Tibial artery (tissue), 4 donors: ENCODE measurements around the gene ARMC8.
A peak's percentile ranks its signal among the peaks of the same experiment; 100 is the strongest.

Experiments used
- DNase-seq, 2 donors: peaks; one replicate each; pipeline ENCODE4 v3.0.0-alpha.2; 2019
- H3K27ac ChIP-seq, 2 donors: fragments of 200-600 bp; sonication (generic) in 1 of 2; 1 replicate in 1 of 2; 2 replicates in 1 of 2; pipeline ENCODE4 v1.5.1; 2018 to 2019; ENCODE audit warnings: mild to moderate bottlenecking in 1 of 2
- H3K27me3 ChIP-seq, 2 donors: fragments of 200-600 bp; sonication (generic) in 1 of 2; one replicate each; pipeline versions ENCODE4 v1.5.1 to v1.6.0; 2016 to 2019
- H3K36me3 ChIP-seq, 3 donors: fragments of 200-600 bp; sonication (generic) in 2 of 3; one replicate each; pipeline ENCODE4 v1.5.1; 2016 to 2019; ENCODE audit warnings: mild to moderate bottlenecking in 2 of 3
- H3K4me1 ChIP-seq, 4 donors: fragments of 200-600 bp; sonication (generic) in 2 of 4; 1 replicate in 3 of 4; 2 replicates in 1 of 4; pipeline ENCODE4 v1.5.1; 2016 to 2019
- H3K4me3 ChIP-seq, 2 donors: fragments of 200-600 bp; sonication (generic) in 1 of 2; 1 replicate in 1 of 2; 2 replicates in 1 of 2; pipeline ENCODE4 v1.5.1; 2018 to 2019; ENCODE audit warnings: mild to moderate bottlenecking in 2 of 2
- H3K9me3 ChIP-seq, 3 donors: fragments of 200-600 bp; sonication (generic) in 1 of 3; one replicate each; pipeline ENCODE4 v1.5.1; 2016 to 2019
- CTCF ChIP-seq, 2 experiments: fragments of 200-600 bp in 1 of 2; fragments of 450-650 bp in 1 of 2; IDR thresholded peaks; one replicate each; pipeline ENCODE4 v1.5.1; 2017 to 2019; ENCODE audit warnings: antibody characterized with exemption in 2 of 2, mild to moderate bottlenecking in 1 of 2, moderate library complexity in 1 of 2
- intact Hi-C: fragments of 100-400 bp; cut with DNase I; formaldehyde crosslinking; loops from one replicate; pipeline ENCODE4 v1.15.0; 2023; ENCODE audit warnings: low total_unique reads

The ARMC8 gene

GRCh38 chr3:138332472-138333073 is 145.5 kb downstream of the ARMC8 start:
- no peak overlapping the region for H3K4me3 ChIP-seq
- H3K4me1 ChIP-seq = peaks cover 0 to 18% (median 5%) of the 10 kb centered on the region in 4 donors
- intact Hi-C loops = loop anchor here (5.0 kb wide), 1 partner anchor 85 kb away; no protein-coding TSS in a partner anchor
- no peak overlapping the region for H3K27ac ChIP-seq
- no peaks in the 10 kb centered on the region for H3K9me3 ChIP-seq
- H3K27me3 ChIP-seq = no peaks in the 10 kb centered on the region
- TF ChIP-seq CTCF (IDR thresholded peaks at IDR 0.05) = peak; percentile 57 to 71
- DNase-seq = no peak
- no peaks in the 10 kb centered on the region for H3K36me3 ChIP-seq

GRCh38 chr3:138334608-138335007 is 147.5 kb downstream of the ARMC8 start:
- no peak overlapping the region for H3K4me3 ChIP-seq
- H3K27ac ChIP-seq = no peak overlapping the region
- H3K27me3 ChIP-seq = no peaks in the 10 kb centered on the region
- DNase-seq = no peak
- no peak for TF ChIP-seq CTCF (IDR thresholded peaks at IDR 0.05)
- H3K9me3 ChIP-seq = no peaks in the 10 kb centered on the region
- no peaks in the 10 kb centered on the region for H3K36me3 ChIP-seq
- peaks cover 0 to 9% (median 2%) of the 10 kb centered on the region in 4 donors for H3K4me1 ChIP-seq
- intact Hi-C loops = loop anchor here (5.0 kb wide), 1 partner anchor 83 kb away; no protein-coding TSS in a partner anchor

GRCh38 chr3:138336454-138336999 is 149.4 kb downstream of the ARMC8 start:
- no peaks in the 10 kb centered on the region for H3K9me3 ChIP-seq
- H3K27ac ChIP-seq = no peak overlapping the region
- H3K4me3 ChIP-seq = no peak overlapping the region
- DNase-seq = no peak
- H3K4me1 ChIP-seq = peaks cover 0 to 9% (median 0%) of the 10 kb centered on the region in 4 donors
- intact Hi-C loops = no loop called here
- TF ChIP-seq CTCF (IDR thresholded peaks at IDR 0.05) = no peak
- H3K36me3 ChIP-seq = no peaks in the 10 kb centered on the region
- H3K27me3 ChIP-seq = no peaks in the 10 kb centered on the region

- intact Hi-C loops = no loop called here
- DNase-seq = no peak
- Histone ChIP-seq H3K27ac (no peak overlapping the region), H3K4me1 (peaks cover 0 to 9% (median 0%) of the 10 kb centered on the region in 4 donors), H3K36me3 (no peaks in the 10 kb centered on the region), H3K4me3 (no peak overlapping the region), H3K9me3 (no peaks in the 10 kb centered on the region), H3K27me3 (no peaks in the 10 kb centered on the region)
- TF ChIP-seq CTCF (IDR thresholded peaks at IDR 0.05) = no peak
These were observed 151.1 kb downstream of the ARMC8 start for GRCh38 chr3:138338244-138338643.

- DNase-seq = no peak
- Histone ChIP-seq H3K9me3 (no peaks in the 10 kb centered on the region), H3K4me1 (peaks cover 0 to 9% (median 0%) of the 10 kb centered on the region in 4 donors), H3K27me3 (no peaks in the 10 kb centered on the region), H3K4me3 (no peak overlapping the region), H3K36me3 (no peaks in the 10 kb centered on the region), H3K27ac (no peak overlapping the region)
- no peak for TF ChIP-seq CTCF (IDR thresholded peaks at IDR 0.05)
- intact Hi-C loops = no loop called here
These were observed 151.7 kb downstream of the ARMC8 start for GRCh38 chr3:138338811-138339210.
